Kidney epithelial cell (primary cell): ENCODE results near the gene OSBPL2. TPM values are rescaled to one million over a fixed set of nuclear protein-coding genes. Genes with fewer than 3 reads are reported as not detected.

Source experiments
- DNase-seq: peaks from one replicate; pipeline ENCODE4 v3.0.0-alpha.2; 2010; ENCODE audit warnings: low read depth
- H3K27me3 ChIP-seq: 2 replicates; pipeline ENCODE4 v1.6.0; 2011; ENCODE audit warnings: low read length; ENCODE audit not compliant: control insufficient read depth, insufficient read depth
- H3K36me3 ChIP-seq: 2 replicates; pipeline ENCODE4 v1.5.1; 2011; ENCODE audit warnings: low read length; ENCODE audit not compliant: control insufficient read depth, insufficient read depth
- H3K4me3 ChIP-seq: 2 replicates; pipeline ENCODE4 v1.5.1; 2011; ENCODE audit warnings: low read depth, mild to moderate bottlenecking, control low read depth, low read length
- CTCF ChIP-seq: IDR thresholded peaks from 2 replicates; pipeline ENCODE4 v1.5.1; 2011; ENCODE audit warnings: mild to moderate bottlenecking, moderate library complexity, low read length, control low read depth, inconsistent platforms; ENCODE audit not compliant: insufficient read depth, poor library complexity, severe bottlenecking
- total RNA-seq: library from RNA; depleted of rRNA; stranded (reverse); fragments of >200 nt; gene quantifications from 2 replicates; pipeline ENCODE4 v1.2.3, GENCODE V29; 2015

Gene OSBPL2
- total RNA-seq, 1 donor from 2014 or later = 26.5 TPM

GRCh38 chr20:62255976-62256375 is 17.7 kb downstream of the OSBPL2 start:
- peaks cover 4% of the 10 kb centered on the region for H3K36me3 ChIP-seq
- DNase-seq = no peak
- no peaks in the 10 kb centered on the region for H3K27me3 ChIP-seq
- TF ChIP-seq CTCF = no peak
- no peak overlapping the region for H3K4me3 ChIP-seq

- TF ChIP-seq CTCF = no peak
- Histone ChIP-seq H3K4me3 (no peak overlapping the region), H3K27me3 (no peaks in the 10 kb centered on the region), H3K36me3 (peaks cover 4% of the 10 kb centered on the region)
- peak; percentile 28 for DNase-seq
These were observed 20.4 kb downstream of the OSBPL2 start for GRCh38 chr20:62258499-62259293.

GRCh38 chr20:62259294-62259565 is 20.9 kb downstream of the OSBPL2 start:
- no peak overlapping the region for H3K4me3 ChIP-seq
- H3K36me3 ChIP-seq = peaks cover 4% of the 10 kb centered on the region
- no peak for DNase-seq
- no peaks in the 10 kb centered on the region for H3K27me3 ChIP-seq
- TF ChIP-seq CTCF = no peak

- Histone ChIP-seq H3K27me3 (no peaks in the 10 kb centered on the region), H3K36me3 (peaks cover 4% of the 10 kb centered on the region), H3K4me3 (no peak overlapping the region)
- no peak for DNase-seq
- TF ChIP-seq CTCF = no peak
These were observed 23.7 kb downstream of the OSBPL2 start for GRCh38 chr20:62262064-62262463.

GRCh38 chr20:62263396-62263795 is 25.1 kb downstream of the OSBPL2 start:
- DNase-seq = no peak
- peaks cover 3% of the 10 kb centered on the region for H3K36me3 ChIP-seq
- H3K27me3 ChIP-seq = no peaks in the 10 kb centered on the region
- no peak overlapping the region for H3K4me3 ChIP-seq
- no peak for TF ChIP-seq CTCF

- H3K36me3 ChIP-seq = peaks cover 1% of the 10 kb centered on the region
- no peaks in the 10 kb centered on the region for H3K27me3 ChIP-seq
- no peak for DNase-seq
- TF ChIP-seq CTCF = no peak
- no peak overlapping the region for H3K4me3 ChIP-seq
These were observed 27.0 kb downstream of the OSBPL2 start for GRCh38 chr20:62265365-62265764.
